PFSK-1 (cell line): ENCODE results near the gene SLC2A13.

Source experiments
- POLR2AphosphoS5 ChIP-seq: IDR thresholded peaks from 2 replicates; pipeline ENCODE4 v1.6.1; 2012; ENCODE audit warnings: low read depth, mild to moderate bottlenecking, control low read depth, low read length, moderate library complexity
- SIN3A ChIP-seq: IDR thresholded peaks from 2 replicates; pipeline ENCODE4 v1.6.1; 2012; ENCODE audit warnings: mild to moderate bottlenecking, low read length, moderate library complexity, borderline replicate concordance; ENCODE audit not compliant: insufficient read depth
- TAF1 ChIP-seq: IDR thresholded peaks from 2 replicates; pipeline ENCODE4 v1.6.1; 2012; ENCODE audit warnings: low read length, control low read depth, borderline replicate concordance; ENCODE audit not compliant: insufficient read depth

DNA sequence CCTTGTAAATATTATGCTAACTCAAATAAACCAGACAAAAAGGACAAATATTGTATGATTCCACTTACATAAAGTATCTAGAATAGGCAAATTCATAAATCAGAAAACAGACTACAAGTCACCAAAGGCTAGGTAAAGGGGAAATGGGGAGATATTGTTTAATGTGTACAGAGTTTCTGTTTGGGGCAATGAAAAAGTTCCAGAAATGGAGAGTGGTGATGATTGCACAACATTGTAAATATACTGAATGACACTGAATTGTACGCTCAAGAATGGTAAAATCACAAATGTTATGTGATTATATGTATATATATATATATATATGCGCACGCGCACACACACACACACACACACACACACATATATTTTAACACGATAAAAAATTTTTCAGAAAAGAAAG, 182.5 kb downstream of the SLC2A13 start:
- TF ChIP-seq TAF1 (no peak), SIN3A (no peak), POLR2AphosphoS5 (no peak)
